GM20000 (cell line): ENCODE data around the gene KRTAP5-7.

Experiments used
- DNase-seq: peaks from one replicate; pipeline ENCODE4 v3.0.0; 2012; ENCODE audit warnings: low spot score
- TF ChIP-seq, protein P1 (sequence below): IDR thresholded peaks from 2 replicates; pipeline ENCODE4 v1.5.1; 2012; ENCODE audit warnings: mild to moderate bottlenecking, control low read depth; ENCODE audit errors: extremely low read depth, missing control alignments

Gene KRTAP5-7

GRCh38 chr11:71484248-71485062 is 42.6 kb upstream of the KRTAP5-7 start:
- DNase-seq, result no peak
- TF ChIP-seq, protein P1, sequence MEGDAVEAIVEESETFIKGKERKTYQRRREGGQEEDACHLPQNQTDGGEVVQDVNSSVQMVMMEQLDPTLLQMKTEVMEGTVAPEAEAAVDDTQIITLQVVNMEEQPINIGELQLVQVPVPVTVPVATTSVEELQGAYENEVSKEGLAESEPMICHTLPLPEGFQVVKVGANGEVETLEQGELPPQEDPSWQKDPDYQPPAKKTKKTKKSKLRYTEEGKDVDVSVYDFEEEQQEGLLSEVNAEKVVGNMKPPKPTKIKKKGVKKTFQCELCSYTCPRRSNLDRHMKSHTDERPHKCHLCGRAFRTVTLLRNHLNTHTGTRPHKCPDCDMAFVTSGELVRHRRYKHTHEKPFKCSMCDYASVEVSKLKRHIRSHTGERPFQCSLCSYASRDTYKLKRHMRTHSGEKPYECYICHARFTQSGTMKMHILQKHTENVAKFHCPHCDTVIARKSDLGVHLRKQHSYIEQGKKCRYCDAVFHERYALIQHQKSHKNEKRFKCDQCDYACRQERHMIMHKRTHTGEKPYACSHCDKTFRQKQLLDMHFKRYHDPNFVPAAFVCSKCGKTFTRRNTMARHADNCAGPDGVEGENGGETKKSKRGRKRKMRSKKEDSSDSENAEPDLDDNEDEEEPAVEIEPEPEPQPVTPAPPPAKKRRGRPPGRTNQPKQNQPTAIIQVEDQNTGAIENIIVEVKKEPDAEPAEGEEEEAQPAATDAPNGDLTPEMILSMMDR, result no peak

DNA sequence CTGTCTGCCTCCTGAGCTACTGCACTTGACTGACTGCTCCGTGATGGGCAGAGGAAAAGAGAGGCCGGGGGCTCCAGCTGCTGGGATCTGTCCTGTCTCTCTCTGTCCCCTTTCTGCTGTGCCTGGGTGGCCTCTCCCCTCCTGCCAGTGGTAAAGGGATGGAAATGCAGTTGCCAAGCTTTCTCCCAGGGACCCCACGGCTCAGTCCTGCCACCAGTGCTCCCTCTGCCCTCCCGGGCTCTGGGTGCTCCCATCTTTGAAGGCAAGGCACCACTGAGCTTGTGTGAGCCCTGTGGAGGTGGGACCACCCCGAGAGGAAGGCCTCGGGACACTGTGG is 42.0 kb upstream of the KRTAP5-7 start:
- TF ChIP-seq, protein P1, result no peak
- DNase-seq, result no peak

DNA sequence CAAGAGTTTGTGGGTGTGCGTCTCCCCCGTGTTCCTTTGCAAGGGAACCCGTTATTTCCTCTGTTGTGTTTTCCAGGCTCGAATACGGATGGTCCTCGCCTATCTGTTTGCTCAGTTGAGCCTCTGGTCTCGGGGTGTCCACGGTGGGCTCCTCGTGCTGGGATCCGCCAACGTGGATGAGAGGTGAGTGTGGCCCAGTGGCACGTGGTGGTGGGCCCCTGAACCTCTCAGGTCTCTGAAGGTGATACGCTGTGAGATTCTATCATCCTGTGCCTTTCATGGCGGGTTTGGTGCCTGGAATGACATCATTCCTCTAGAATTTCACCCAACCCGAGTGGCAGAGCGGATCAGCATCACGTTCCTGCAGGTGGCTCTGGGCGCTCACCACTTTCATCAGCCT is 41.6 kb upstream of the KRTAP5-7 start:
- no peak for DNase-seq
- TF ChIP-seq, protein P1, result no peak

- TF ChIP-seq, protein P1, result no peak
- DNase-seq, result no peak
Measured at GRCh38 chr11:71486320-71486719, 40.7 kb upstream of the KRTAP5-7 start.

- TF ChIP-seq, protein P1, result no peak
- no peak for DNase-seq
Measured at GRCh38 chr11:71488681-71489270, 38.3 kb upstream of the KRTAP5-7 start.

GRCh38 chr11:71489311-71490043 is 37.6 kb upstream of the KRTAP5-7 start:
- TF ChIP-seq, protein P1, result no peak
- DNase-seq, result peak; percentile 83
